Peyer's patch (tissue), 4 donors: ENCODE data around the gene ZNF330.

ENCODE experiments used
- CTCF ChIP-seq, 6 experiments: fragments of 450-650 bp in 4 of 6; fragments of 200-600 bp in 2 of 6; sonication (generic) in 1 of 6; IDR thresholded peaks; one replicate each; pipeline ENCODE4 v1.5.1; 2017 to 2019; ENCODE audit warnings: antibody characterized with exemption in 6 of 6, mild to moderate bottlenecking in 3 of 6, moderate library complexity in 1 of 6
- POLR2A ChIP-seq, 2 donors: fragments of 450-650 bp; IDR thresholded peaks; one replicate each; pipeline ENCODE4 v1.5.1; 2017; ENCODE audit warnings: antibody characterized with exemption in 2 of 2, mild to moderate bottlenecking in 2 of 2, moderate library complexity in 2 of 2

- TF ChIP-seq POLR2A (IDR thresholded peaks at IDR 0.05) (no peak), CTCF (IDR thresholded peaks at IDR 0.05) (no peak)
Observed at GRCh38 chr4:141246243-141246642, 25.5 kb downstream of the ZNF330 start.
